Measurements from ENCODE around the gene OR2T11. TPM values are rescaled to one million over a fixed set of nuclear protein-coding genes. Genes with fewer than 3 reads are reported as not detected.
A peak's percentile ranks its signal among the peaks of the same experiment; 100 is the strongest.

OR2T11 gene
- total and polyA plus RNA-seq, 4 donors: not detected

DNA sequence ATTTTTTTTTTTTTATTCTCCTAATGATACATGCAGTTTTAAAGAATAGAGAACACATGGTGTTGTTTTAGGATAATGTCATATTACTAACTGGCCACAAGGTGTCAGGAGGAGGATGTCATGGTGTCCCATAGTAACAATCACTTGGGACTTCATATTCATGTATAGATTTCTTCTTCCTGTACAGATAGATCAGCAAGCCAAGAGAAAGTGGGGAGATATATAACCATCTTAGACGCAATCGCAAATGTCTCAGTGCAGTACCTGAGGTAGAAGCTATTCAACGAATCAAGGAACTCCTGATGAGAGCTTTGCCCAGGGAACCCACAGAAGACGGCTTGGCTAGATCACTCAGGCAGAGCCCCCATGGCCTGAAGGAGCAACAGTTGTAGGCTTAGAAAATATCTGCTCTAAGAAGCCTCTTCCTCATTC, 12.3 kb downstream of the OR2T11 start:
- Histone ChIP-seq H3K27me3 (ENCODE audit: control insufficient read depth in 4 of 4, insufficient read depth in 4 of 4, low read length in 3 of 4) (no peaks in the 10 kb centered on the region), H3K4me1 (ENCODE audit: control insufficient read depth in 4 of 4, insufficient read depth in 4 of 4, low read length in 3 of 4) (no peaks in the 10 kb centered on the region), H3K4me3 (ENCODE audit: low read depth in 1 of 3, low read length in 3 of 3) (no peak overlapping the region), H3K9me3 (ENCODE audit: control insufficient read depth in 4 of 4, low read length in 3 of 4) (no peaks in the 10 kb centered on the region), H3K27ac (ENCODE audit: low read depth in 1 of 2, low read length in 2 of 2) (no peak overlapping the region), H3K9ac (ENCODE audit: low read depth in 1 of 2, low read length in 2 of 2) (no peak overlapping the region), H3K36me3 (ENCODE audit: control insufficient read depth in 4 of 4, insufficient read depth in 3 of 4, low read depth in 1 of 4, low read length in 3 of 4) (no peaks in the 10 kb centered on the region)
- WGBS: 68% methylated on average over 4 of the region's 4 CpGs
- DNase-seq (ENCODE audit: low spot score): no peak
- TF ChIP-seq TAF1 (conservative IDR thresholded peaks at IDR 0.05): no peak
- TF ChIP-seq, protein P1, sequence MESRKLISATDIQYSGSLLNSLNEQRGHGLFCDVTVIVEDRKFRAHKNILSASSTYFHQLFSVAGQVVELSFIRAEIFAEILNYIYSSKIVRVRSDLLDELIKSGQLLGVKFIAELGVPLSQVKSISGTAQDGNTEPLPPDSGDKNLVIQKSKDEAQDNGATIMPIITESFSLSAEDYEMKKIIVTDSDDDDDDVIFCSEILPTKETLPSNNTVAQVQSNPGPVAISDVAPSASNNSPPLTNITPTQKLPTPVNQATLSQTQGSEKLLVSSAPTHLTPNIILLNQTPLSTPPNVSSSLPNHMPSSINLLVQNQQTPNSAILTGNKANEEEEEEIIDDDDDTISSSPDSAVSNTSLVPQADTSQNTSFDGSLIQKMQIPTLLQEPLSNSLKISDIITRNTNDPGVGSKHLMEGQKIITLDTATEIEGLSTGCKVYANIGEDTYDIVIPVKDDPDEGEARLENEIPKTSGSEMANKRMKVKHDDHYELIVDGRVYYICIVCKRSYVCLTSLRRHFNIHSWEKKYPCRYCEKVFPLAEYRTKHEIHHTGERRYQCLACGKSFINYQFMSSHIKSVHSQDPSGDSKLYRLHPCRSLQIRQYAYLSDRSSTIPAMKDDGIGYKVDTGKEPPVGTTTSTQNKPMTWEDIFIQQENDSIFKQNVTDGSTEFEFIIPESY (IDR thresholded peaks at IDR 0.05): no peak
- TF ChIP-seq FOXA2 (IDR thresholded peaks at IDR 0.05): no peak
- no peak for TF ChIP-seq SP1 (IDR thresholded peaks at IDR 0.05)
- TF ChIP-seq HNF4A (conservative IDR thresholded peaks at IDR 0.05): no peak
- no peak for TF ChIP-seq EGR1 (IDR thresholded peaks at IDR 0.05; ENCODE audit: low read depth in 2 of 2)
- no peak for TF ChIP-seq GABPA (IDR thresholded peaks at IDR 0.05 in 1 of 2, conservative IDR thresholded peaks at IDR 0.05 in 1 of 2)
- no peak for TF ChIP-seq NR2F2 (IDR thresholded peaks at IDR 0.05)
- TF ChIP-seq RAD21 (IDR thresholded peaks at IDR 0.05): peak; percentile 64 to 77
- TF ChIP-seq JUND (IDR thresholded peaks at IDR 0.05): no peak
- TF ChIP-seq, protein P2, sequence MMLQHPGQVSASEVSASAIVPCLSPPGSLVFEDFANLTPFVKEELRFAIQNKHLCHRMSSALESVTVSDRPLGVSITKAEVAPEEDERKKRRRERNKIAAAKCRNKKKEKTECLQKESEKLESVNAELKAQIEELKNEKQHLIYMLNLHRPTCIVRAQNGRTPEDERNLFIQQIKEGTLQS (IDR thresholded peaks at IDR 0.05): no peak
- no peak for TF ChIP-seq YY1 (IDR thresholded peaks at IDR 0.05)
- TF ChIP-seq, protein P3, sequence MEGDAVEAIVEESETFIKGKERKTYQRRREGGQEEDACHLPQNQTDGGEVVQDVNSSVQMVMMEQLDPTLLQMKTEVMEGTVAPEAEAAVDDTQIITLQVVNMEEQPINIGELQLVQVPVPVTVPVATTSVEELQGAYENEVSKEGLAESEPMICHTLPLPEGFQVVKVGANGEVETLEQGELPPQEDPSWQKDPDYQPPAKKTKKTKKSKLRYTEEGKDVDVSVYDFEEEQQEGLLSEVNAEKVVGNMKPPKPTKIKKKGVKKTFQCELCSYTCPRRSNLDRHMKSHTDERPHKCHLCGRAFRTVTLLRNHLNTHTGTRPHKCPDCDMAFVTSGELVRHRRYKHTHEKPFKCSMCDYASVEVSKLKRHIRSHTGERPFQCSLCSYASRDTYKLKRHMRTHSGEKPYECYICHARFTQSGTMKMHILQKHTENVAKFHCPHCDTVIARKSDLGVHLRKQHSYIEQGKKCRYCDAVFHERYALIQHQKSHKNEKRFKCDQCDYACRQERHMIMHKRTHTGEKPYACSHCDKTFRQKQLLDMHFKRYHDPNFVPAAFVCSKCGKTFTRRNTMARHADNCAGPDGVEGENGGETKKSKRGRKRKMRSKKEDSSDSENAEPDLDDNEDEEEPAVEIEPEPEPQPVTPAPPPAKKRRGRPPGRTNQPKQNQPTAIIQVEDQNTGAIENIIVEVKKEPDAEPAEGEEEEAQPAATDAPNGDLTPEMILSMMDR (IDR thresholded peaks at IDR 0.05; ENCODE audit: low read depth, low read length, missing input control): peak; percentile 52
- TF ChIP-seq RXRA (IDR thresholded peaks at IDR 0.05): no peak
- TF ChIP-seq HNF4G (IDR thresholded peaks at IDR 0.05): no peak
- TF ChIP-seq, protein P4, sequence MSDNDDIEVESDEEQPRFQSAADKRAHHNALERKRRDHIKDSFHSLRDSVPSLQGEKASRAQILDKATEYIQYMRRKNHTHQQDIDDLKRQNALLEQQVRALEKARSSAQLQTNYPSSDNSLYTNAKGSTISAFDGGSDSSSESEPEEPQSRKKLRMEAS (IDR thresholded peaks at IDR 0.05): no peak
- TF ChIP-seq, protein P5, sequence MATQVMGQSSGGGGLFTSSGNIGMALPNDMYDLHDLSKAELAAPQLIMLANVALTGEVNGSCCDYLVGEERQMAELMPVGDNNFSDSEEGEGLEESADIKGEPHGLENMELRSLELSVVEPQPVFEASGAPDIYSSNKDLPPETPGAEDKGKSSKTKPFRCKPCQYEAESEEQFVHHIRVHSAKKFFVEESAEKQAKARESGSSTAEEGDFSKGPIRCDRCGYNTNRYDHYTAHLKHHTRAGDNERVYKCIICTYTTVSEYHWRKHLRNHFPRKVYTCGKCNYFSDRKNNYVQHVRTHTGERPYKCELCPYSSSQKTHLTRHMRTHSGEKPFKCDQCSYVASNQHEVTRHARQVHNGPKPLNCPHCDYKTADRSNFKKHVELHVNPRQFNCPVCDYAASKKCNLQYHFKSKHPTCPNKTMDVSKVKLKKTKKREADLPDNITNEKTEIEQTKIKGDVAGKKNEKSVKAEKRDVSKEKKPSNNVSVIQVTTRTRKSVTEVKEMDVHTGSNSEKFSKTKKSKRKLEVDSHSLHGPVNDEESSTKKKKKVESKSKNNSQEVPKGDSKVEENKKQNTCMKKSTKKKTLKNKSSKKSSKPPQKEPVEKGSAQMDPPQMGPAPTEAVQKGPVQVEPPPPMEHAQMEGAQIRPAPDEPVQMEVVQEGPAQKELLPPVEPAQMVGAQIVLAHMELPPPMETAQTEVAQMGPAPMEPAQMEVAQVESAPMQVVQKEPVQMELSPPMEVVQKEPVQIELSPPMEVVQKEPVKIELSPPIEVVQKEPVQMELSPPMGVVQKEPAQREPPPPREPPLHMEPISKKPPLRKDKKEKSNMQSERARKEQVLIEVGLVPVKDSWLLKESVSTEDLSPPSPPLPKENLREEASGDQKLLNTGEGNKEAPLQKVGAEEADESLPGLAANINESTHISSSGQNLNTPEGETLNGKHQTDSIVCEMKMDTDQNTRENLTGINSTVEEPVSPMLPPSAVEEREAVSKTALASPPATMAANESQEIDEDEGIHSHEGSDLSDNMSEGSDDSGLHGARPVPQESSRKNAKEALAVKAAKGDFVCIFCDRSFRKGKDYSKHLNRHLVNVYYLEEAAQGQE (IDR thresholded peaks at IDR 0.05): no peak
